G401.6 (cell line): Measurements from ENCODE around the gene MYO5A.
"Not testable (repeated sequence)": the region's sequence is repeated elsewhere in the genome, so short reads cannot be mapped to it uniquely, and the experiment has no call there.

ENCODE experiments used
- FAIRE-seq: peaks from 2 replicates; lab custom pipeline; 2012; peaks lifted over from hg19 to GRCh38; lab: Jason Lieb, UNC

Gene MYO5A

GRCh38 chr15:52288051-52288942 lies 240.4 kb downstream of the MYO5A start:
- no peak for FAIRE-seq

DNA sequence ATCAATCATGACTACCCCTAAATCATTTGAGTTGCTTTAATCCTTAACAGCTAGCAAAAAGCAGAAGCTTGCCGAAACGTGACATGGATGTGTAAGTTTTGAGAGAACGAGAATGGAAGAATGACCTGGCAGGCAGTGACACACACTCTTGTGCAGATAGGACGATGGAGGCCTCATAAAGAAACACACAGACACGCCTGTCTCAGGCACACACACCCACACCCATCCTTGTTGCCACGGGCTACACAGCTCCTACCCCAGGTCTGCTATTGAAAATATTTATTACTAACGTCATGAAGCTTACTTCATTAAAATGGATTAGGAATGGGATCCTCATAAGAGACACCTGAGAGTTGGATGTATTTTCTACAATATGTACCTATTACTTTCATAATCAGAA lies 241.6 kb downstream of the MYO5A start:
- FAIRE-seq, result no peak

GRCh38 chr15:52285941-52286340 lies 242.7 kb downstream of the MYO5A start:
- not testable (repeated sequence) for FAIRE-seq

- no peak for FAIRE-seq
These were observed 244.5 kb downstream of the MYO5A start for GRCh38 chr15:52284164-52284563.

GRCh38 chr15:52283281-52283680 lies 245.4 kb downstream of the MYO5A start:
- no peak for FAIRE-seq

GRCh38 chr15:52282418-52282817 lies 246.3 kb downstream of the MYO5A start:
- no peak for FAIRE-seq

DNA sequence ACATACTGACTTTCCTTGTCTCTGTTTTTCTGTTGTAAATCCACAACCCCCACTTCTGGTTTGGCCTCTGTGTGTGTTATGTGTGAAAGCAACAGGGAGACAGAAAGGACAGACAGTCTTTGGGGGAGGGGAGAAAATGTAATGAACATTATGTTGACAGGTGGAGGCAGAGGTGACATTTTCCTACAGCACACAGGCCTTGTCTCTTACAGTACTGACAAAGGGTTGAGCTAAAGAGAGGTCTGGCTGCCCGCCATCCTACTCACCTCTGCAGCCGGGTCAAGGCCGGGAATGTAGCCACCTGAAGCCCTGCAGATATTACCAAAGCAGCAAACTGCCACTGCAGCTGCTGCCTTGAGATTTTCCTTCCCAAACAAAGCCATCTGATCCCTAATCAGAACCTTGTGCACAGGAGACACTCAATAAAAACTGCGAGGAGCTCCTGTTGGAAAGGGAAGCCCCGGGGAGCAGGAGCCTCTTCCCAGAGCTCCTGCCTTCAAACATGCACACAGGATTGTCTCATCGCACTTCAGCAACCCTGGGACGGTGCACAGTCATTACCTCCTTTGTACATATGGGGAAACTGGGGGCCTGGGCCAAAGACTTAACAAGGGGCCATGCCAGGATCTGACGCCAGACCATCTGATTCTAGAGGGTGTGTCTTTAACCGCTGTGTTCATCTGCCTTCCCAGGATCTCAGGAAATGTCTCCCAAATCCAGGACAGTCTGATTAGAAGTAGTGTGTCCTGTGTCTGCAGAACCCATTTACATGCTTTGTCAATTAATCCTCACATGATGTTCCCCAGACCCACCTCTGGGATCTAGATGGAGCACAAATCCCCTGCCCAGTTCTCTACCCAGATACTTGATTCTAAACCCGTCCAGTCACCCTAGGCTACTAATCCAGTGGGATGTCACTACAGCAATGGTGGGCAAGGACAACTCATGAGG lies 247.3 kb downstream of the MYO5A start:
- no peak for FAIRE-seq

DNA sequence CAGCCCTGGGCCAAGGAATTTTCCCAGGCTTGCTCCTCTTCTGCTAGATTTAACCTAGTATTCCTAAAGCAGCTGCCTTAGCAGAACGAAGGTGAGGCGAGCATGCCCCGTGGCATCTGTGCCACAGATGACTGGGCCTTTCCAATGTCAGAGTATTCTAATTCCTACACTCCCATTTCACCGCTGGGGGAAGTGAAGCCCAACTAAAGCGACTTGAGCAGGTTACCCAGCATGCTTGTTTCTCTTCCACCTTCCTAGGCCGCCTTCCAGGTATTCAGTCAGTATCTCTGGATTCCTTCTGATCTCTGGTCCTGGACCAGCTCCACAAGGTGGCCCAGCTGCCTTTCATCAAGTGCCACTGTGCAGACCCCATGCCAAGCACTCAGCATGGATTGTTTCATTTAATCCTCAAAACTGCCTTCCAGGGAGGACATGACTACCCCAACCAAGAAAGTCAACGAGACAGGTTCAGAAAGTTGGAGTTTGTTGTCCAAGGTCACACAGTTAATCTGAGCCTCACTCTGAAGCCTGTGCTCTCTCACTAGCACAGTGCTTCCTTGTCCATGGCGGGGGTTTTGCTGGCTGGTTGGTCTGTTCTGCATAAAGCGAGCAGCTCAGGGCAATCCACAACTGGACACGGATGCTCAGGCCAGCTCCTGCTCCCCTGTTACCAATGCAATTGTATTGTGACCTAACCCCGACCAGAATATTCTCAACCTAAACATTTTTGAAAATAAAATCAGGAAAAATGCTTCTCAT lies 248.2 kb downstream of the MYO5A start:
- no peak for FAIRE-seq

GRCh38 chr15:52278636-52279367 lies 249.9 kb downstream of the MYO5A start:
- FAIRE-seq, result no peak

DNA sequence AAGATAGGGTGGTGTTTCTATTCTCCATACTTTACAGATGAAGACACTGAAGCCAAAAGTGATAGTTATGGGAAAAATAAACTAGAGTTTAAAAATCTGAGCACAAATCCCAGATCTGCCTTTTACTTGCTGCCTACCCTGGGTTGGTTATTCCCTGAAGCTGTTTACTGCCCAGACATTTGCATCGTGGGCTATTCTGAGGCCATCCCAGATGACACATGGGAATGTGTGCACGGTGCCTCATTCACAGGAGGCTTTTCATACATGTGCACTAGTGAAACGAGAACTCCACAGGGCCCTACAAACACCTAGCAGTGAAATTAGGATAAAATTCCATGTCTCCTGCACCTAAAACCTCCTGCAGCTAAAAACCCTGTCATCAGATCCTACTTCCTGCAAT lies 250.5 kb downstream of the MYO5A start:
- FAIRE-seq, result no peak

GRCh38 chr15:52277575-52277974 lies 251.1 kb downstream of the MYO5A start:
- FAIRE-seq, result no peak

- FAIRE-seq, result no peak
These were observed 252.4 kb downstream of the MYO5A start for GRCh38 chr15:52276256-52276770.

- no peak for FAIRE-seq
These were observed 265.0 kb downstream of the MYO5A start for GRCh38 chr15:52263563-52264282.

- FAIRE-seq, result no peak
These were observed 266.3 kb downstream of the MYO5A start for GRCh38 chr15:52262364-52262763.

- no peak for FAIRE-seq
These were observed 267.0 kb downstream of the MYO5A start for GRCh38 chr15:52261498-52262242.

GRCh38 chr15:52261026-52261425 lies 267.7 kb downstream of the MYO5A start:
- no peak for FAIRE-seq

DNA sequence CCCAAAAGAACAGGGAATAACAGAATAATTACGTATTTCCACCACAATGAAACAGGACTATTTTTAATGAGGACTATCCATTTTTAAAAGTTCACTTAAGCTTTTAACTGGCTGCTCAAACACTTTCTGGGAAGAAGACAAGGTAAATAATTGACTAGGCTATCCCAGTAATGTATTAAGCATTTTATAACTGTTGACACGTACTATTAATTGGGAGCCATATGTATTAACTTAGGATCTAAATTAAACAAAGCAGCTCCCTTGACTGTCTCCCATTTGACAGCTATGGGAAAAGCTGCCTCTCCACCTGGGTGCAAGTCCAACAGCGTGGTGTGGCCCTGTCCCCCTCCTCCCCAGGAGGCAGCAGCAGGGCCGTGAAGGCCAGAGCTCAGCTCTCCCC lies 269.2 kb downstream of the MYO5A start:
- no peak for FAIRE-seq

GRCh38 chr15:52258461-52258860 lies 270.2 kb downstream of the MYO5A start:
- no peak for FAIRE-seq

DNA sequence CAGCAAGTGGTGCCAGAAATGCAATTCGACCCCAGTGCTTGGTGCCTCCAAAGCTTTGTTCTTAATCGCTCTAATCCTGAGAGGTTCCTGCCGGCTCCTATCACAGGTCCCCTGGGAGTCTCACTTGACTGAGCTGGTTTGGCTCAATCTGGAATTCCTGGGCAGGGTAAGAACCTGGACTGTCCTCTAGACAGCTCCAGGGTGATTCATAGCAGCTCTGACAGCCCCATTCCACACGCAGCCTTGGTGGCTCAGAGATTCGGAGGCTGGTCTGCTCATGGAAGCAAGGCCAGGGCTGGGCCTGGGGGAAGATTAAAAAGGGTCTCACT lies 271.0 kb downstream of the MYO5A start:
- no peak for FAIRE-seq
